ENCODE results near the gene CGB2. TPM values are rescaled to one million over a fixed set of nuclear protein-coding genes. Genes with fewer than 3 reads are reported as not detected.
A peak's percentile ranks its signal among the peaks of the same experiment; 100 is the strongest.

CGB2 gene
- total and polyA plus RNA-seq, 9 of the 15 experiments (the other 6 are each of a cell fraction or from before 2014, with no cell fraction given), result 0.22 TPM; not detected in 8

- TF ChIP-seq ZBTB40 (IDR thresholded peaks at IDR 0.05) (0 out of 2 replicates have a peak, but pooled peaks have one; percentile 51), ZBTB40 (CRISPR knock-in tag; IDR thresholded peaks at IDR 0.05) (no peak), SMAD4 (CRISPR knock-in tag; conservative IDR thresholded peaks at IDR 0.05) (no peak), TCF3 (CRISPR knock-in tag; IDR thresholded peaks at IDR 0.05) (0 out of 2 replicates have a peak, but pooled peaks have one; percentile 13), ZNF584 (CRISPR knock-in tag; IDR thresholded peaks at IDR 0.05; ENCODE audit: low read depth) (no peak), SMARCE1 (IDR thresholded peaks at IDR 0.05) (0 out of 2 replicates have a peak, but pooled peaks have one; percentile 23), BACH1 (tag; IDR thresholded peaks at IDR 0.05) (no peak), ATF7 (IDR thresholded peaks at IDR 0.05) (peak; percentile 31; the same call in 1 of the 2 replicates), KLF16 (IDR thresholded peaks at IDR 0.05) (0 out of 2 replicates have a peak, but pooled peaks have one; percentile 11), SOX6 (IDR thresholded peaks at IDR 0.05) (no peak), CXXC5 (CRISPR knock-in tag; IDR thresholded peaks at IDR 0.05) (no peak), TCF15 (CRISPR knock-in tag; IDR thresholded peaks at IDR 0.05) (no peak), ZNF75A (CRISPR knock-in tag; IDR thresholded peaks at IDR 0.05) (no peak), MYC (IDR thresholded peaks at IDR 0.05; ENCODE audit: low read depth, low read length) (no peak), MYC (CRISPR knock-in tag; IDR thresholded peaks at IDR 0.05; ENCODE audit: borderline replicate concordance, low read depth) (no peak), EP400 (IDR thresholded peaks at IDR 0.05) (no peak), PRPF4 (IDR thresholded peaks at IDR 0.05; ENCODE audit: insufficient read depth, low read depth, low read length, poor library complexity, severe bottlenecking) (no peak), CBX3 (IDR thresholded peaks at IDR 0.05; ENCODE audit: borderline replicate concordance in 1 of 2, low read length in 2 of 2) (peak in 1 of 2 experiments; percentile 14; a peak in 1 of 3 replicates)
Observed at GRCh38 chr19:49073514-49074378, 42.1 kb downstream of the CGB2 start (continued).

All from K562 (cell line).